GM12801 (cell line): ENCODE results near the gene ENTHD1.

Experiments used
- TF ChIP-seq, protein P1 (sequence below): IDR thresholded peaks from one replicate; pipeline ENCODE4 v1.5.1; 2011; ENCODE audit warnings: control low read depth; ENCODE audit not compliant: insufficient read length; ENCODE audit errors: extremely low read depth

The ENTHD1 gene

GRCh38 chr22:39893526-39893925, at the start of gene ENTHD1:
ENTHD1 (minus strand) TSS chr22:39893760; CDS start chr22:39887748, 6,012 bp downstream.
- TF ChIP-seq, protein P1, sequence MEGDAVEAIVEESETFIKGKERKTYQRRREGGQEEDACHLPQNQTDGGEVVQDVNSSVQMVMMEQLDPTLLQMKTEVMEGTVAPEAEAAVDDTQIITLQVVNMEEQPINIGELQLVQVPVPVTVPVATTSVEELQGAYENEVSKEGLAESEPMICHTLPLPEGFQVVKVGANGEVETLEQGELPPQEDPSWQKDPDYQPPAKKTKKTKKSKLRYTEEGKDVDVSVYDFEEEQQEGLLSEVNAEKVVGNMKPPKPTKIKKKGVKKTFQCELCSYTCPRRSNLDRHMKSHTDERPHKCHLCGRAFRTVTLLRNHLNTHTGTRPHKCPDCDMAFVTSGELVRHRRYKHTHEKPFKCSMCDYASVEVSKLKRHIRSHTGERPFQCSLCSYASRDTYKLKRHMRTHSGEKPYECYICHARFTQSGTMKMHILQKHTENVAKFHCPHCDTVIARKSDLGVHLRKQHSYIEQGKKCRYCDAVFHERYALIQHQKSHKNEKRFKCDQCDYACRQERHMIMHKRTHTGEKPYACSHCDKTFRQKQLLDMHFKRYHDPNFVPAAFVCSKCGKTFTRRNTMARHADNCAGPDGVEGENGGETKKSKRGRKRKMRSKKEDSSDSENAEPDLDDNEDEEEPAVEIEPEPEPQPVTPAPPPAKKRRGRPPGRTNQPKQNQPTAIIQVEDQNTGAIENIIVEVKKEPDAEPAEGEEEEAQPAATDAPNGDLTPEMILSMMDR, result no peak

- TF ChIP-seq, protein P1, result no peak
These were observed 49.8 kb upstream of the ENTHD1 start for GRCh38 chr22:39943337-39943736.

DNA sequence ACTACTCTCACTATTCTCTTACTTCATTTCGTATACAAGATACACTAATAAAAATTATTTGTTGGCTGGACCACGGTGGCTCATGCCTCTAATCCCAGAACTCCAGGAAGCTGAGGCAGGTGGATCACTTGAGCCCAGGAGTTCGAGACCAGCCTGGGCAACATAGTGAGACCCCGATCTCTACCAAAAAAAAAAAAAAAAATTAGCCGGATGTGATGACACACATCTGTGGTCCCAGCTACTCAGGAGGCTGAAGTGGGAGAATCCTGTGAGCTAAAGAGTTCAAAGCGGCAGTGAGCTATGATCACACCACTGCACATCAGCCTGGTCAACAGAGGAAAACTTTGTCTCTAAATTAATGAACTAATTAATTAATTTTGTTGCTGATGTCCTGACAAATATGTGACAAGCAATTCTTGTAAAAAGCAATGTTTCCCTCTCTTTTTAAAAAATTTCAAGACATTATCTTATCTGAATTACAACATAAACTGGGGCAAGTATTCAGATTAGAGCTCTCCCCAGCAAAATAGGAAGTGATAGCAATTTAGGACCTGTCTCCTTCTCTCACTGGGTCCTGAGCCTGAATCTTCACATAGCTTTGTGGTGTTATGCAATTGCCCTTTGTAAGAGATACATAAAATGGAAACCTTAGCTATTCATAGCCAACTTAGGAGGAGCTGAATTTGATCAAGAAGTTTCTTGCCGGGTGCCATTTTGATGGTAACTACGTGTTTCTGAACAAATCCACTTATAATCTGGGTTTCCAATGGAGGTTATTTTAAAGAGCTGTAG, 49.1 kb upstream of the ENTHD1 start:
- TF ChIP-seq, protein P1, result no peak

DNA sequence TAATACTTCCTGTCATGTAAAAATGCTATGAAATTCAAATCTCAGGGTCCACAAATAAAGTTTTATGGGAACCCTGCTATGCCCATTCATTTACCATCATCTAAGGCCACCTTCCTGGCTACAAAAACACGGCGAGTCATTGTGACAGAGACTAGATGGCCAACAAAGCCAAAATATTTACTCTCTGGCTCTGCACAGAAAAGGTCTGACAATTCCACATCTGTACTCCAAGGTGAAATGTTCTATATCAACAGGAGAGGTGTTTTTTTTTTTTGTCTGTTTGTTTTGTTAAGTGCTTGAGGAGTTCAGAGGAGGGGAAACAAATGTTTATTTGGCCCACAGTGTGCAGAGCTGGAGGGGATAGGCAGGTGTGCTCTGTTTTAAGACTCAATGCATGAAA, 48.0 kb upstream of the ENTHD1 start:
- TF ChIP-seq, protein P1, result no peak

- TF ChIP-seq, protein P1, result no peak
These were observed 47.3 kb upstream of the ENTHD1 start for GRCh38 chr22:39940757-39941305.

GRCh38 chr22:39939830-39940229, 46.3 kb upstream of the ENTHD1 start:
- TF ChIP-seq, protein P1, result no peak

- TF ChIP-seq, protein P1, result no peak
These were observed 45.0 kb upstream of the ENTHD1 start for GRCh38 chr22:39938509-39939111.
